Mesothelial cell of epicardium (in vitro differentiated cells): ENCODE measurements around the gene MEIS1. TPM values are rescaled to one million over a fixed set of nuclear protein-coding genes. Genes with fewer than 3 reads are reported as not detected.
"Not testable (repeated sequence)": the region's sequence is repeated elsewhere in the genome, so short reads cannot be mapped to it uniquely, and the experiment has no call there.

Experiments used
- DNase-seq, 2 experiments: peaks; one replicate each; pipeline ENCODE4 v3.0.0; 2021; ENCODE audit warnings: low spot score in 2 of 2; ENCODE audit not compliant: unreplicated experiment in 2 of 2
- H3K27ac Mint-ChIP-seq: 2 replicates; pipeline ENCODE4 v1.8.0; 2021; ENCODE audit warnings: mixed read lengths
- H3K27me3 Mint-ChIP-seq: 2 replicates; pipeline ENCODE4 v1.8.0; 2021; ENCODE audit warnings: low read depth, mixed read lengths
- H3K36me3 Mint-ChIP-seq: 2 replicates; pipeline ENCODE4 v1.8.0; 2021; ENCODE audit warnings: mixed read lengths
- H3K4me1 Mint-ChIP-seq: 2 replicates; pipeline ENCODE4 v1.8.0; 2021; ENCODE audit warnings: mixed read lengths
- H3K4me3 Mint-ChIP-seq: 2 replicates; pipeline ENCODE4 v1.8.0; 2021; ENCODE audit warnings: mild to moderate bottlenecking, moderate library complexity, mixed read lengths
- H3K9me3 Mint-ChIP-seq: 2 replicates; pipeline ENCODE4 v1.8.0; 2021; ENCODE audit warnings: mixed read lengths
- total RNA-seq: library from RNA; stranded (reverse); gene quantifications from 3 replicates; pipeline ENCODE4 v1.2.1, GENCODE V29; 2021
- TF ChIP-seq, protein P1 (sequence below): fragments of 200-600 bp; sonication (generic); IDR thresholded peaks from one replicate; pipeline ENCODE4 v1.5.0; 2021; ENCODE audit warnings: antibody characterized with exemption; ENCODE audit not compliant: unreplicated experiment

The MEIS1 gene
- 305 to 324 TPM (median 317 TPM) in 3 replicates for total RNA-seq

DNA sequence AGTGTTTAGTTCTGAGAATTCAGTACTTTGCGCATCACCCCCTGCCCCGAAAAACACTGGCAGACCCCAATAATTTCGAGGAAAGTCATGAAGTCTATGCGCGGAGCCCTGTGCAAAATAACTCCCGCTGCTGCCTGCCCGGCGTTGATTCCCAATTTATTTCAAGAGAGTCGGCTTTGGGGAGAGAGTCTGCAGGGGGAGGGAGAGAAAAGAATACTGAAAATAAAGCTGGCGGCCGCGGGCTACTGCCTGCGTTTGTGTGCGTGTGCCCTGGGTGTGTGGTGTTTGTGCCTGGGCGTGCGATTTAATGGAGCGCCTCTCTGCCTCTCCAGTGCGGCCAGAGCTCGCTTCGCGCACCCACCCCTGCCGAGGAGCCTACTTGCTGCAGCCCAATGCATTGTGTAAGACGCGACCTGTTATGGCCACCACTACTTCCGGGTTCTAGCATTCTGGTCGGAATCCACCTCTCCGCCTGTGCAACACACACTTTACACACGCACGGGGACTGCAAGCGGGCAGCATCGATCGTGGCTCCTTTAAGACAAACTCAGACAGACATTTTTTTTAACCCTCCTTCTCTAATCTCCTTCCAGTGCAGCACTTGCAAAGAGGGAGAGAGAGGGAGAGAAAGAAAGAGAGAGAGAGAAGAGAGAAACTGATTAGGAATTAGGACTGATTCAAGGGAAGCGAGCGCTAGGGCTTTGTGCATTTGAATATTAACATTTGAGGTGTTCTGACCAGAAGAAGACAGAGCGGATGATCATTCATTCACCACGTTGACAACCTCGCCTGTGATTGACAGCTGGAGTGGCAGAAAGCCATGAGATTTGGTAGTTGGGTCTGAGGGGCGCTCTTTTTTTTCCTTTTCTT is at the start of gene MEIS1:
Gene MEIS1, plus strand, starts transcription at position 447 of the 870 bp plus-strand sequence. CDS start 732 bp downstream, outside the sequence.
- peak; percentile 64 to 82 for DNase-seq
- Mint-ChIP-seq H3K9me3 (no peaks in the 10 kb centered on the region), H3K4me1 (peaks cover 25% of the 10 kb centered on the region), H3K4me3 (peak within 1 kb of the TSS; percentile 88), H3K36me3 (peaks cover 23% of the 10 kb centered on the region), H3K27me3 (no peaks in the 10 kb centered on the region), H3K27ac (peak within 1 kb of the TSS; percentile 99)
- TF ChIP-seq, protein P1, sequence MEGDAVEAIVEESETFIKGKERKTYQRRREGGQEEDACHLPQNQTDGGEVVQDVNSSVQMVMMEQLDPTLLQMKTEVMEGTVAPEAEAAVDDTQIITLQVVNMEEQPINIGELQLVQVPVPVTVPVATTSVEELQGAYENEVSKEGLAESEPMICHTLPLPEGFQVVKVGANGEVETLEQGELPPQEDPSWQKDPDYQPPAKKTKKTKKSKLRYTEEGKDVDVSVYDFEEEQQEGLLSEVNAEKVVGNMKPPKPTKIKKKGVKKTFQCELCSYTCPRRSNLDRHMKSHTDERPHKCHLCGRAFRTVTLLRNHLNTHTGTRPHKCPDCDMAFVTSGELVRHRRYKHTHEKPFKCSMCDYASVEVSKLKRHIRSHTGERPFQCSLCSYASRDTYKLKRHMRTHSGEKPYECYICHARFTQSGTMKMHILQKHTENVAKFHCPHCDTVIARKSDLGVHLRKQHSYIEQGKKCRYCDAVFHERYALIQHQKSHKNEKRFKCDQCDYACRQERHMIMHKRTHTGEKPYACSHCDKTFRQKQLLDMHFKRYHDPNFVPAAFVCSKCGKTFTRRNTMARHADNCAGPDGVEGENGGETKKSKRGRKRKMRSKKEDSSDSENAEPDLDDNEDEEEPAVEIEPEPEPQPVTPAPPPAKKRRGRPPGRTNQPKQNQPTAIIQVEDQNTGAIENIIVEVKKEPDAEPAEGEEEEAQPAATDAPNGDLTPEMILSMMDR, result no peak

DNA sequence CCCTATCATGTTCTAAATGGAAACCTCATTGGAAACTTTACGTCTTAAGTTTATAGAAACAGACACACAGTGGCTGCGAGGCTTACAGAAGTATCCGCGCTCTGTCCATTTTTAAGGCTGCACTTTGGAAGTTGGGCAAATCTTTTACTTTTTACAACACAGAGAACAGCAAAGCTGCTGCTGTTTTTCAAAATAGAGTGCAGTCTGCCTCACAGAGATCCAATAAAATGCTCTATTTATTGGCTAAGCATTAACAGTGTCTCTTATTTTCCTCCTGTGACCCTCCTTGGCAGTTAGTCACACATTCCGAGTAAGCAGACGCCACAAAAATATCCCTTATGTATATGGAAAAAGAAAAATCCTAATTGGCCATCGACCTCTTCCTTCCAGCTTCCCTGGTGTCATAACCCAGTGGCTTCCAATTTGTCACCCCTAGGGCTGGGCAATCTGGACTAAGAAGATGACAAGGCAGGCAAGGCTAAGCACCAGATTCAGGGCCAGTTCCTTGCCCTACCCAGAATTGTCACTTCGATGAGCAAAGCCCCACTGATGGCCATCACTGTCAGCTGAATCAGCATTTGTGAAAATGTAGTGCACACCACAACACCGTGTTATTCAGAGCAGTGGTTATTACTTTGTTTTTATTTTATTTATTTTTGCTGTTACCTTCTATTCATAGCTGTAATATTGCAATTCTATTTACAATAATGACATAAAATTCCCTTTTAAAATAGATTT is 47.7 kb upstream of the MEIS1 start:
- no peaks in the 10 kb centered on the region for H3K36me3 Mint-ChIP-seq
- peaks cover 71% of the 10 kb centered on the region for H3K4me1 Mint-ChIP-seq
- TF ChIP-seq, protein P1, result no peak
- no peak for DNase-seq
- H3K9me3 Mint-ChIP-seq, result no peaks in the 10 kb centered on the region
- H3K4me3 Mint-ChIP-seq, result no peak overlapping the region
- H3K27ac Mint-ChIP-seq, result peak overlapping the region; percentile 72
- H3K27me3 Mint-ChIP-seq, result no peaks in the 10 kb centered on the region

DNA sequence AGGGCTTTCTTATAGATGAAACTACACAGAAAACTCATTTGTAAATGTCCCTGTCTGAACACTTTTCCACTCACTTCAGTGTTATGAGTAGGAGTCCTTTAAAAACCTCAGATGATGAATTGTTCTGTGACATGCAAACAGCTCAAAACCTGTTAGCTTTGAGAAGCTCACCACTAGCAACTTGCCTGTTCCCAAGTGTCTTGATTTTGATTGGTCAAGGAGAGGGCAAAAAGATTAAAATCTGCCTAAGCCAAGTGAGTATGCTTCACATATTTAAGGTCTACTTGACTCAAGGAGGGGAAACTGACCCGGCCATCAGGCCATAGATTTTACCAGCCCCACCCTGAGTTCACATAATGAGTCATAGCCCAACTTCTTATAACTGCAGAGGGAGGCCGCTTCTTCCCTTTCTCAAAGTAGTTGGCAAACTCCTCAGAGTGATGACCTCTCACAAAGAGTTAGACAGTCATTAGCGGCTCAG is 45.2 kb upstream of the MEIS1 start:
- Mint-ChIP-seq H3K36me3 (peaks cover 7% of the 10 kb centered on the region), H3K4me1 (peaks cover 54% of the 10 kb centered on the region), H3K27me3 (no peaks in the 10 kb centered on the region), H3K4me3 (peak overlapping the region; percentile 13), H3K9me3 (peaks cover 8% of the 10 kb centered on the region), H3K27ac (peak overlapping the region; percentile 96)
- TF ChIP-seq, protein P1, result no peak
- DNase-seq, result no peak

DNA sequence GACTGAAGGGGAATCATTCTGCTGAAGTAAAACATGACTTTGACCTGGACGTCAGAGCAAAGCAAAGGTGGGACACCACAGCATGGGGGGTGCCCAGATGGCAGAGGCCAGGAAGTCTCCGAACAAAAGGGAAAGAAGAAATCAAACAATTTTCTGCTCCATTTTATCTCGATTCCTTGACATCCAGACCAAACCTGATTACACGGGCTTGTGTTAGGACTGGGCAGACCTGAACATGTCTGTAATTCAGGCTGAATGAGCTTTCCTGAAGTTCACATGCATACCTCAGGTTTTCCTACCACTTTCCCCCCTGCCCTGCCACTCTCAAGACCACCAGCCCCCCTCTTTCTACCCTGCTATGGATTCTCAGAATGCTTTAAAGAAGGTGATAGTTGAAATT is 44.8 kb upstream of the MEIS1 start:
- no peaks in the 10 kb centered on the region for H3K27me3 Mint-ChIP-seq
- peak overlapping the region; percentile 96 for H3K27ac Mint-ChIP-seq
- peak overlapping the region; percentile 13 for H3K4me3 Mint-ChIP-seq
- H3K36me3 Mint-ChIP-seq, result peaks cover 7% of the 10 kb centered on the region
- TF ChIP-seq, protein P1, result no peak
- DNase-seq, result no peak
- H3K4me1 Mint-ChIP-seq, result peaks cover 52% of the 10 kb centered on the region
- H3K9me3 Mint-ChIP-seq, result peaks cover 8% of the 10 kb centered on the region

DNA sequence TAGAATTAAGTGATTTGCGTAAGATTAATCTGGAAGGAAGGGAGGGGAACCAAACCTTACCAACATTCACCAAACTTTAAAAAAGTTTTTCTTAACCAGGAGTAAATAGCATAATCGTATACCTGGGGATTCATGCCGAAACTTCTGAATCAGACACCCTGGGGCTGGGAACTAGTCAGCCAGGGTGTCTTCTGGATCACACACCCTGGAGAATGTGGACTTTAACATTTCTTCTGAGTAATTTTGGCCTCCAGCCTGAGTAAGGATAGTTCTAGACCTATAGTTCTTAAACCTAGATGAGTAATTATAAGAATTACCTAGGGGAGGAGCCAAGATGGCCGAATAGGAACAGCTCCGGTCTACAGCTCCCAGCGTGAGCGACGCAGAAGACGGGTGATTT is 44.1 kb upstream of the MEIS1 start:
- H3K27ac Mint-ChIP-seq, result peak overlapping the region; percentile 96
- H3K4me1 Mint-ChIP-seq, result peaks cover 48% of the 10 kb centered on the region
- peaks cover 7% of the 10 kb centered on the region for H3K36me3 Mint-ChIP-seq
- no peak overlapping the region for H3K4me3 Mint-ChIP-seq
- no peak for DNase-seq
- no peaks in the 10 kb centered on the region for H3K27me3 Mint-ChIP-seq
- peaks cover 8% of the 10 kb centered on the region for H3K9me3 Mint-ChIP-seq
- TF ChIP-seq, protein P1, result no peak

DNA sequence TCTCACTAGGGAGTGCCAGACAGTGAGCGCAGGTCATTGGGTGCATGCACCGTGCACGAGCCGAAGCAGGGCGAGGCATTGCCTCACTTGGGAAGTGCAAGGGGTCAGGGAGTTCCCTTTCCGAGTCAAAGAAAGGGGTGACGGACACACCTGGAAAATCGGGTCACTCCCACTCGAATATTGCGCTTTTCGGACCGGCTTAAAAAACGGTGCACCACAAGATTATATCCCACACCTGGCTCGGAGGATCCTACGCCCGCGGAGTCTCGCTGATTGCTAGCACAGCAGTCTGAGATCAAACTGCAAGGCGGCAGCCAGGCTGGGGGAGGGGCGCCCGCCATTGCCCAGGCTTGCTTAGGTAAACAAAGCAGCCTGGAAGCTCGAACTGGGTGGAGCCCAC is 43.7 kb upstream of the MEIS1 start:
- H3K9me3 Mint-ChIP-seq, H3K27me3 Mint-ChIP-seq, DNase-seq, H3K4me3 Mint-ChIP-seq, H3K36me3 Mint-ChIP-seq: not testable (repeated sequence)
- Mint-ChIP-seq H3K4me1 (peaks cover 43% of the 10 kb centered on the region), H3K27ac (peak overlapping the region; percentile 96)
